OCI-LY3 (cell line): ENCODE measurements around the gene GID8.

Experiments
- EZH2phosphoT487 ChIP-seq: fragments of 200-600 bp; shearing (Covaris generic); IDR thresholded peaks from 2 replicates; pipeline ENCODE4 v1.6.1; 2018; ENCODE audit warnings: antibody characterized with exemption, mixed run types, low read depth
- TF ChIP-seq, protein P1 (sequence below): fragments of 200-600, 300-600 bp; sonication (generic); IDR thresholded peaks from 2 replicates; pipeline ENCODE4 v1.5.1; 2014; ENCODE audit warnings: antibody characterized with exemption, low read length, low read depth

GRCh38 chr20:62951143-62951895 lies 13.4 kb downstream of the GID8 start:
- TF ChIP-seq, protein P1, sequence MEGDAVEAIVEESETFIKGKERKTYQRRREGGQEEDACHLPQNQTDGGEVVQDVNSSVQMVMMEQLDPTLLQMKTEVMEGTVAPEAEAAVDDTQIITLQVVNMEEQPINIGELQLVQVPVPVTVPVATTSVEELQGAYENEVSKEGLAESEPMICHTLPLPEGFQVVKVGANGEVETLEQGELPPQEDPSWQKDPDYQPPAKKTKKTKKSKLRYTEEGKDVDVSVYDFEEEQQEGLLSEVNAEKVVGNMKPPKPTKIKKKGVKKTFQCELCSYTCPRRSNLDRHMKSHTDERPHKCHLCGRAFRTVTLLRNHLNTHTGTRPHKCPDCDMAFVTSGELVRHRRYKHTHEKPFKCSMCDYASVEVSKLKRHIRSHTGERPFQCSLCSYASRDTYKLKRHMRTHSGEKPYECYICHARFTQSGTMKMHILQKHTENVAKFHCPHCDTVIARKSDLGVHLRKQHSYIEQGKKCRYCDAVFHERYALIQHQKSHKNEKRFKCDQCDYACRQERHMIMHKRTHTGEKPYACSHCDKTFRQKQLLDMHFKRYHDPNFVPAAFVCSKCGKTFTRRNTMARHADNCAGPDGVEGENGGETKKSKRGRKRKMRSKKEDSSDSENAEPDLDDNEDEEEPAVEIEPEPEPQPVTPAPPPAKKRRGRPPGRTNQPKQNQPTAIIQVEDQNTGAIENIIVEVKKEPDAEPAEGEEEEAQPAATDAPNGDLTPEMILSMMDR, result no peak
- no peak for TF ChIP-seq EZH2phosphoT487
